Colonic mucosa (tissue), 4 donors: ENCODE results near the gene GMPPA. TPM values are rescaled to one million over a fixed set of nuclear protein-coding genes. Genes with fewer than 3 reads are reported as not detected.

Source experiments
- DNase-seq: peaks from one replicate; pipeline ENCODE4 v3.0.0-alpha.2; 2020
- H3K27ac ChIP-seq: fragments of 200-600 bp; one replicate; pipeline ENCODE4 v1.8.0; 2021
- H3K27me3 ChIP-seq: fragments of 200-600 bp; one replicate; pipeline ENCODE4 v1.8.0; 2021
- H3K36me3 ChIP-seq: fragments of 200-600 bp; one replicate; pipeline ENCODE4 v1.8.0; 2021
- H3K4me1 ChIP-seq: fragments of 200-600 bp; one replicate; pipeline ENCODE4 v1.8.0; 2021; ENCODE audit warnings: mild to moderate bottlenecking
- H3K4me3 ChIP-seq: fragments of 200-600 bp; one replicate; pipeline ENCODE4 v1.8.0; 2021
- H3K9ac ChIP-seq, 2 donors: one replicate each; pipeline ENCODE4 v1.7.0; 2013; ENCODE audit warnings: control low read depth in 2 of 2, low read depth in 2 of 2, low read length in 2 of 2
- H3K9me3 ChIP-seq: fragments of 200-600 bp; one replicate; pipeline ENCODE4 v1.8.0; 2021
- CTCF ChIP-seq: fragments of 200-600 bp; IDR thresholded peaks from one replicate; pipeline ENCODE4 v1.8.0; 2022; ENCODE audit warnings: antibody characterized with exemption, mild to moderate bottlenecking
- intact Hi-C: fragments of 100-400 bp; cut with DNase I; formaldehyde crosslinking; loops from one replicate; pipeline ENCODE4 v1.14.1; 2022
- total RNA-seq, 2 donors: library from RNA; stranded (reverse); fragmentation: NEBNext Ultra II Directional in 1 of 2; extraction: Animal tissue kit (Norgen Biotek cat#: 25700) in 1 of 2; gene quantifications; one replicate each; pipeline ENCODE4 v1.2.1, GENCODE V29; 2021
- donor health status: healthy.
- donor health status: DM: no; HTN: no; CAD: no.
- donor health status: DM: no; HTN: no; CAD: no.

GMPPA gene
- total RNA-seq, 2 donors from 2014 or later = 49.7 to 86.1 TPM

GRCh38 chr2:219460424-219460926 is 38.2 kb upstream of the GMPPA start:
- no peak for DNase-seq
- no peak overlapping the region for H3K4me3 ChIP-seq
- intact Hi-C loops = no loop called here
- no peaks in the 10 kb centered on the region for H3K4me1 ChIP-seq
- H3K27me3 ChIP-seq = no peaks in the 10 kb centered on the region
- H3K9me3 ChIP-seq = no peaks in the 10 kb centered on the region
- no peak overlapping the region for H3K9ac ChIP-seq
- no peaks in the 10 kb centered on the region for H3K36me3 ChIP-seq
- no peak overlapping the region for H3K27ac ChIP-seq
- TF ChIP-seq CTCF = no peak

- Histone ChIP-seq H3K4me1 (no peaks in the 10 kb centered on the region), H3K9ac (no peak overlapping the region), H3K9me3 (no peaks in the 10 kb centered on the region), H3K27me3 (no peaks in the 10 kb centered on the region), H3K36me3 (no peaks in the 10 kb centered on the region), H3K27ac (no peak overlapping the region), H3K4me3 (no peak overlapping the region)
- no peak for TF ChIP-seq CTCF
- DNase-seq = no peak
- intact Hi-C loops = no loop called here
These were observed 37.6 kb upstream of the GMPPA start for GRCh38 chr2:219461047-219461514.

GRCh38 chr2:219461669-219462068 is 37.0 kb upstream of the GMPPA start:
- no peaks in the 10 kb centered on the region for H3K36me3 ChIP-seq
- intact Hi-C loops = no loop called here
- H3K4me1 ChIP-seq = no peaks in the 10 kb centered on the region
- no peaks in the 10 kb centered on the region for H3K9me3 ChIP-seq
- H3K9ac ChIP-seq = no peak overlapping the region
- no peak for DNase-seq
- no peak overlapping the region for H3K27ac ChIP-seq
- no peaks in the 10 kb centered on the region for H3K27me3 ChIP-seq
- H3K4me3 ChIP-seq = no peak overlapping the region
- TF ChIP-seq CTCF = no peak

GRCh38 chr2:219462349-219462748 is 36.3 kb upstream of the GMPPA start:
- Histone ChIP-seq H3K27me3 (no peaks in the 10 kb centered on the region), H3K9me3 (no peaks in the 10 kb centered on the region), H3K27ac (no peak overlapping the region), H3K4me1 (no peaks in the 10 kb centered on the region), H3K4me3 (no peak overlapping the region), H3K9ac (no peak overlapping the region), H3K36me3 (no peaks in the 10 kb centered on the region)
- no peak for DNase-seq
- intact Hi-C loops = no loop called here
- TF ChIP-seq CTCF = no peak

GRCh38 chr2:219464286-219465032 is 34.2 kb upstream of the GMPPA start:
- Histone ChIP-seq H3K9me3 (no peaks in the 10 kb centered on the region), H3K27ac (no peak overlapping the region), H3K4me3 (no peak overlapping the region), H3K4me1 (no peaks in the 10 kb centered on the region), H3K27me3 (no peaks in the 10 kb centered on the region), H3K9ac (no peak overlapping the region), H3K36me3 (no peaks in the 10 kb centered on the region)
- DNase-seq = no peak
- TF ChIP-seq CTCF = no peak
- intact Hi-C loops = no loop called here
